ENCODE results near the gene LDAH.

LDAH gene

GRCh38 chr2:20771299-20771698 is 51.6 kb downstream of the LDAH start:
- DNase-seq, result no peak

- DNase-seq, result no peak
Observed at GRCh38 chr2:20766798-20767644, 55.9 kb downstream of the LDAH start.

GRCh38 chr2:20766213-20766612 is 56.7 kb downstream of the LDAH start:
- no peak for DNase-seq

- DNase-seq, result no peak
Observed at GRCh38 chr2:20762945-20763683, 59.8 kb downstream of the LDAH start.

GRCh38 chr2:20759487-20759886 is 63.4 kb downstream of the LDAH start:
- DNase-seq, result no peak

GRCh38 chr2:20758997-20759396 is 63.9 kb downstream of the LDAH start:
- no peak for DNase-seq

GRCh38 chr2:20757405-20758090 is 65.4 kb downstream of the LDAH start:
- DNase-seq, result no peak

- DNase-seq, result no peak
Observed at GRCh38 chr2:20755132-20755800, 67.6 kb downstream of the LDAH start.

GRCh38 chr2:20752293-20752692 is 70.6 kb downstream of the LDAH start:
- DNase-seq, result no peak

GRCh38 chr2:20747317-20747716 is 75.6 kb downstream of the LDAH start:
- no peak for DNase-seq

- DNase-seq, result no peak
Observed at GRCh38 chr2:20745924-20746555, 76.9 kb downstream of the LDAH start.

- DNase-seq, result no peak
Observed at GRCh38 chr2:20744366-20745335, 78.2 kb downstream of the LDAH start.

GRCh38 chr2:20738772-20739171 is 84.1 kb downstream of the LDAH start:
- no peak for DNase-seq

GRCh38 chr2:20737505-20737904 is 85.4 kb downstream of the LDAH start:
- DNase-seq, result no peak

- no peak for DNase-seq
Observed at GRCh38 chr2:20728114-20728758, 94.7 kb downstream of the LDAH start.

- DNase-seq, result no peak
Observed at GRCh38 chr2:20726913-20727312, 96.0 kb downstream of the LDAH start.

- DNase-seq, result no peak
Observed at GRCh38 chr2:20725782-20726181, 97.1 kb downstream of the LDAH start.

- DNase-seq, result no peak
Observed at GRCh38 chr2:20724500-20725053, 98.3 kb downstream of the LDAH start.

- no peak for DNase-seq
Observed at GRCh38 chr2:20723543-20723942, 99.4 kb downstream of the LDAH start.

- DNase-seq, result no peak
Observed at GRCh38 chr2:20722592-20723240, 100.2 kb downstream of the LDAH start.
